CD14-positive monocyte (primary cell): ENCODE measurements around the gene KRTAP10-5. TPM values are rescaled to one million over a fixed set of nuclear protein-coding genes. Genes with fewer than 3 reads are reported as not detected.
"Not testable (repeated sequence)": the region's sequence is repeated elsewhere in the genome, so short reads cannot be mapped to it uniquely, and the experiment has no call there.

ENCODE experiments used
- DNase-seq, 3 donors: peaks; one replicate each; pipeline ENCODE4 v3.0.0-alpha.2; 2011 to 2022
- H2AFZ ChIP-seq: 2 replicates; pipeline ENCODE4 v1.6.0; 2012; ENCODE audit warnings: mild to moderate bottlenecking, low read depth, low read length, inconsistent platforms; ENCODE audit not compliant: insufficient read depth, poor library complexity, severe bottlenecking
- H3K27ac ChIP-seq, 2 donors: 1 replicate in 1 of 2; 2 replicates in 1 of 2; pipeline ENCODE4 v1.5.1; 2012 to 2013; ENCODE audit warnings: low read length in 2 of 2, control low read depth in 1 of 2, inconsistent platforms in 1 of 2, low read depth in 1 of 2, mild to moderate bottlenecking in 1 of 2
- H3K27me3 ChIP-seq, 2 donors: one replicate each; pipeline versions ENCODE4 v1.6.0 to v1.6.1; 2011 to 2013; ENCODE audit warnings: low read length in 2 of 2; ENCODE audit not compliant: control insufficient read depth in 2 of 2, insufficient read depth in 2 of 2
- H3K36me3 ChIP-seq, 2 donors: replicated peaks in 1 of 2; 1 replicate in 1 of 2; 2 replicates in 1 of 2; pipeline versions ENCODE4 v1.5.1 to v1.6.1; 2012 to 2013; ENCODE audit warnings: low read length in 2 of 2, control low read depth in 1 of 2, inconsistent platforms in 1 of 2, mild to moderate bottlenecking in 1 of 2; ENCODE audit not compliant: insufficient read depth in 2 of 2, control insufficient read depth in 1 of 2
- H3K4me1 ChIP-seq, 2 donors: 1 replicate in 1 of 2; 2 replicates in 1 of 2; pipeline versions ENCODE4 v1.5.1 to v1.6.1; 2012 to 2013; ENCODE audit warnings: low read length in 2 of 2, control low read depth in 1 of 2, inconsistent platforms in 1 of 2, mild to moderate bottlenecking in 1 of 2, moderate library complexity in 1 of 2; ENCODE audit not compliant: insufficient read depth in 2 of 2, control insufficient read depth in 1 of 2
- H3K4me2 ChIP-seq: replicated peaks from 2 replicates; pipeline ENCODE3; 2012; ENCODE audit warnings: low read length, moderate library complexity, mild to moderate bottlenecking; ENCODE audit not compliant: poor library complexity, severe bottlenecking; ENCODE audit errors: extremely low read depth
- H3K4me3 ChIP-seq, 3 experiments: fragments of 200-600 bp in 1 of 3; sonication (generic) in 1 of 3; replicated peaks in 1 of 3; 1 replicate in 2 of 3; 2 replicates in 1 of 3; pipeline ENCODE4 v1.5.1; 2011 to 2013; ENCODE audit warnings: low read length in 3 of 3, mild to moderate bottlenecking in 3 of 3, control low read depth in 2 of 3, low read depth in 2 of 3, inconsistent platforms in 1 of 3, moderate library complexity in 1 of 3
- H3K79me2 ChIP-seq: 2 replicates; pipeline ENCODE4 v1.6.0; 2012; ENCODE audit warnings: mild to moderate bottlenecking, control low read depth, inconsistent platforms, low read length, moderate library complexity; ENCODE audit not compliant: insufficient read depth
- H3K9ac ChIP-seq: 2 replicates; pipeline ENCODE4 v1.6.0; 2017; ENCODE audit warnings: low read length, mild to moderate bottlenecking; ENCODE audit not compliant: insufficient read depth, poor library complexity, severe bottlenecking
- H3K9me3 ChIP-seq, 2 donors: replicated peaks in 1 of 2; 1 replicate in 1 of 2; 2 replicates in 1 of 2; pipeline versions ENCODE4 v1.5.1 to v1.6.1; 2012 to 2013; ENCODE audit warnings: low read length in 2 of 2, control low read depth in 1 of 2; ENCODE audit not compliant: control insufficient read depth in 1 of 2, insufficient read depth in 1 of 2
- H4K20me1 ChIP-seq: 2 replicates; pipeline ENCODE4 v1.6.0; 2012; ENCODE audit warnings: mild to moderate bottlenecking, low read length, control low read depth, moderate library complexity; ENCODE audit not compliant: insufficient read depth
- H3K27ac Mint-ChIP-seq, 7 donors: one replicate each; pipeline ENCODE4 v1.8.0; 2020; ENCODE audit warnings: mild to moderate bottlenecking in 7 of 7, mixed read lengths in 7 of 7, moderate library complexity in 6 of 7, inconsistent platforms in 2 of 7
- H3K27me3 Mint-ChIP-seq, 3 donors: one replicate each; pipeline ENCODE4 v1.8.0; 2021 to 2022; ENCODE audit warnings: low read depth in 3 of 3, mild to moderate bottlenecking in 3 of 3, mixed read lengths in 3 of 3, moderate library complexity in 3 of 3, inconsistent platforms in 1 of 3
- H3K36me3 Mint-ChIP-seq, 2 donors: one replicate each; pipeline ENCODE4 v1.8.0; 2020; ENCODE audit warnings: mixed read lengths in 2 of 2, inconsistent platforms in 1 of 2, mild to moderate bottlenecking in 1 of 2
- H3K4me1 Mint-ChIP-seq: one replicate; pipeline ENCODE4 v1.8.0; 2020; ENCODE audit warnings: mild to moderate bottlenecking, mixed read lengths
- H3K4me3 Mint-ChIP-seq, 2 donors: one replicate each; pipeline ENCODE4 v1.8.0; 2020; ENCODE audit warnings: mild to moderate bottlenecking in 2 of 2, mixed read lengths in 2 of 2, moderate library complexity in 1 of 2
- H3K9me3 Mint-ChIP-seq, 7 donors: one replicate each; pipeline ENCODE4 v1.8.0; 2020 to 2022; ENCODE audit warnings: mixed read lengths in 7 of 7, mild to moderate bottlenecking in 6 of 7, moderate library complexity in 6 of 7, inconsistent platforms in 2 of 7
- WGBS: methylation state at CpG from one replicate; pipeline ENCODE4 v1.1.5; 2013; ENCODE audit warnings: missing lambda C conversion rate; ENCODE audit not compliant: insufficient coverage; 5-methylcytosine and 5-hydroxymethylcytosine counted together
- intact Hi-C, 2 donors: fragments of 100-400 bp; cut with micrococcal nuclease; formaldehyde crosslinking; loops; one replicate each; pipeline versions ENCODE4 v1.15.0 to v1.15.1; 2023
- polyA minus RNA-seq: library from RNA; depleted of rRNA, polyadenylated mRNA; stranded (reverse); fragments of >200 nt; gene quantifications from 2 replicates; pipeline ENCODE4 v1.2.3, GENCODE V29; 2012
- polyA plus RNA-seq, 3 donors: library from polyadenylated mRNA; depleted of rRNA in 1 of 3; unstranded in 2 of 3; stranded (reverse) in 1 of 3; fragments of 300-500 nt in 2 of 3; fragments of >200 nt in 1 of 3; fragmentation: Illumina TruSeq in 2 of 3; gene quantifications; 1 replicate in 2 of 3; 2 replicates in 1 of 3; pipeline ENCODE4 v1.2.3, GENCODE V29; 2012 to 2021
- total RNA-seq, 12 experiments: library from RNA in 1 of 12; stranded (reverse) in 1 of 12; fragments of 120-200 nt in 1 of 12; gene quantifications; one replicate each; pipeline ENCODE4 v1.2.4 and lab custom pipeline; 2013 to 2026; ENCODE audit warnings: mixed read lengths in 6 of 12, inconsistent platforms in 1 of 12
- TF ChIP-seq, protein P1 (sequence below): fragments of 200-600 bp; IDR thresholded peaks from one replicate; pipeline ENCODE4 v1.8.0; 2022; ENCODE audit warnings: antibody characterized with exemption, mild to moderate bottlenecking

The KRTAP10-5 gene, protein sequence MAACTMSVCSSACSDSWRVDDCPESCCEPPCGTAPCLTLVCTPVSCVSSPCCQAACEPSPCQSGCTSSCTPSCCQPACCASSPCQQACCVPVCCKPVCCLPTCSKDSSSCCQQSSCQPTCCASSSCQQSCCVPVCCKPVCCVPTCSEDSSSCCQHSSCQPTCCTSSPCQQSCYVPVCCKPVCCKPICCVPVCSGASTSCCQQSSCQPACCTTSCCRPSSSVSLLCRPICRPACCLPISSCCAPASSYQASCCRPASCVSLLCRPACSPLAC
- not detected for total RNA-seq (2013)
- polyA plus RNA-seq = not detected
- 0.28 TPM in 1 of 2 replicates, not detected in the other for polyA minus RNA-seq
- total RNA-seq (lab: John Stamatoyannopoulos, UW) = 0 to 0.05 (median 0) reads per million in 11 experiments

DNA sequence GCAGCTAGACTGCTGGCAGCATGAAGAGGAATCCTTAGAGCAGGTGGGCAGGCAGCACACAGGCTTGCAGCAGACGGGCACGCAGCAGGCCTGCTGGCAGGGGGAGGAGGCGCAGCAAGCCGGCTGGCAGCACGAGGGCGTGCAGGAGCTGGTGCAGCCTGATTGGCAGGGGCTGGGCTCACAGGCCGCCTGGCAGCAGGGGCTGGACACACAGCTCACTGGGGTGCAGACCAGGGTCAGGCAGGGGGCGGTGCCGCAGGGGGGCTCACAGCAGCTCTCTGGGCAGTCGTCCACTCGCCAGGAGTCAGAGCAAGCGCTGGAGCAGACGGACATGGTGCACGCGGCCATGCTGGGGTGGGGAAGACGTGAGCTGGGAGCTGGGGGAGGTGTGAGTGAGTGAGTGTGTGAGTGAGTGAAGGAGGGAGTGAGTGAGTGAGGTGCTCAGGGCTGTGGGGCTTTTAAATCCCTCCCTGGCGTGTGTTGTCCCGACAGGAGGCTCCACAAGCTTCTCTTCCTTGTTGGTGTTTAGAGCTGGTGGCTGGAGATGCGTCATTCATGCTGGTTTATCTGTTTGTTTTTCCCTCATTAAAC, at the start of gene KRTAP10-5:
TSS of gene KRTAP10-5 (minus strand) at position 374 of the 591 bp plus-strand sequence. CDS start at position 348, 26 bp downstream.
- H3K4me1 Mint-ChIP-seq, H3K9ac ChIP-seq, H3K4me3 ChIP-seq, H3K36me3 ChIP-seq, H3K79me2 ChIP-seq, H2AFZ ChIP-seq, intact Hi-C loops, DNase-seq, H3K27ac ChIP-seq, H3K4me2 ChIP-seq, H4K20me1 ChIP-seq, H3K27me3 ChIP-seq, H3K4me1 ChIP-seq, H3K36me3 Mint-ChIP-seq: not testable (repeated sequence)
- WGBS = 61% methylated on average over 8 of the region's 19 CpGs
- H3K9me3 Mint-ChIP-seq = peaks cover 21 to 58% (median 50%) of the 10 kb centered on the region in 7 donors
- H3K4me3 Mint-ChIP-seq = peak within 1 kb of the TSS in 1 of 2 donors; percentile 26
- peaks cover 11 to 44% of the 10 kb centered on the region in 2 donors for H3K9me3 ChIP-seq
- H3K27me3 Mint-ChIP-seq = peaks cover 11 to 36% (median 14%) of the 10 kb centered on the region in 3 donors
- H3K27ac Mint-ChIP-seq = peak within 1 kb of the TSS in 2 of 7 donors; percentile 20 to 48

DNA sequence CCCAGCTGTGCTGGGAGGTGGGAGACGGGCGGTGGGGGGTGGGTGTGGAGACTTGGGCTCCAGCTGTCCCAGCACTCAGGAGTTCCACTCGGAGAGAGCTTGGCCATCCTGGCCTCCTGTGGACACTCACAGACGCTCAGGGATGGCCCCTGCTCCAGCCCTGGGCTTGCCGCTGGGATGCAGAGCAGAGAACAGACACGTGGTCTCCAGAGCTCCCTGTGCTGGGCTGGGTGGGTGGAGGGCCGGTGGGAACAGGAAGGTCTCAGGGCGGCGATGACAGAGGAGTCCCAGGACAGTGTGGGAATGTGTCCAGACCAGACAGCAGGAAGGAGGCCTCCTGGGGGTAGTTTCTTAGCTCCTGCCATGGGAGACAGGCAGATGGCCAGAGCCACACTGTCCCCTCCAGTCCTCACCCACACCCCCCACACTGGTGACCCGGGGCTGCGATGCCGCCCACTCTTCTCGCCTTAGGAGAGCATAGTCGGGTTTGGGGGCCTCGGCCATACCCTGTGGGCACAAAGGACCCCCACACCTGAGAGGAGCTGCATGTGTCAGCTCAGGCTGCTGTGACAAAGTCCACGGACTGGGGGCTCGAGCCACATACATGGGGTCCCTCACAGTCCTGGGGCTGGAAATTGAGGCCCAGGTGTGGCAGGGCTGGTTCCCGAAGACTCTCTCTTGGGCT, 48.4 kb upstream of the KRTAP10-5 start:
- Histone ChIP-seq H3K4me2 (no peak overlapping the region), H2AFZ (no peak overlapping the region), H3K79me2 (no peaks in the 10 kb centered on the region), H3K9ac (no peak overlapping the region), H3K27me3 (no peaks in the 10 kb centered on the region), H4K20me1 (no peaks in the 10 kb centered on the region), H3K9me3 (peaks cover 29 to 34% of the 10 kb centered on the region in 2 donors), H3K4me3 (no peak overlapping the region), H3K27ac (no peak overlapping the region), H3K36me3 (no peaks in the 10 kb centered on the region), H3K4me1 (no peaks in the 10 kb centered on the region)
- TF ChIP-seq, protein P1, sequence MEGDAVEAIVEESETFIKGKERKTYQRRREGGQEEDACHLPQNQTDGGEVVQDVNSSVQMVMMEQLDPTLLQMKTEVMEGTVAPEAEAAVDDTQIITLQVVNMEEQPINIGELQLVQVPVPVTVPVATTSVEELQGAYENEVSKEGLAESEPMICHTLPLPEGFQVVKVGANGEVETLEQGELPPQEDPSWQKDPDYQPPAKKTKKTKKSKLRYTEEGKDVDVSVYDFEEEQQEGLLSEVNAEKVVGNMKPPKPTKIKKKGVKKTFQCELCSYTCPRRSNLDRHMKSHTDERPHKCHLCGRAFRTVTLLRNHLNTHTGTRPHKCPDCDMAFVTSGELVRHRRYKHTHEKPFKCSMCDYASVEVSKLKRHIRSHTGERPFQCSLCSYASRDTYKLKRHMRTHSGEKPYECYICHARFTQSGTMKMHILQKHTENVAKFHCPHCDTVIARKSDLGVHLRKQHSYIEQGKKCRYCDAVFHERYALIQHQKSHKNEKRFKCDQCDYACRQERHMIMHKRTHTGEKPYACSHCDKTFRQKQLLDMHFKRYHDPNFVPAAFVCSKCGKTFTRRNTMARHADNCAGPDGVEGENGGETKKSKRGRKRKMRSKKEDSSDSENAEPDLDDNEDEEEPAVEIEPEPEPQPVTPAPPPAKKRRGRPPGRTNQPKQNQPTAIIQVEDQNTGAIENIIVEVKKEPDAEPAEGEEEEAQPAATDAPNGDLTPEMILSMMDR = no peak
- H3K27ac Mint-ChIP-seq = no peak overlapping the region
- 83% methylated on average over 18 of the region's 18 CpGs for WGBS
- H3K27me3 Mint-ChIP-seq = peaks cover 6 to 19% (median 7%) of the 10 kb centered on the region in 3 donors
- H3K36me3 Mint-ChIP-seq = no peaks in the 10 kb centered on the region
- intact Hi-C loops = no loop called here
- peaks cover 31 to 63% (median 52%) of the 10 kb centered on the region in 7 donors for H3K9me3 Mint-ChIP-seq
- no peak overlapping the region for H3K4me3 Mint-ChIP-seq
- no peak for DNase-seq
- H3K4me1 Mint-ChIP-seq = no peaks in the 10 kb centered on the region

DNA sequence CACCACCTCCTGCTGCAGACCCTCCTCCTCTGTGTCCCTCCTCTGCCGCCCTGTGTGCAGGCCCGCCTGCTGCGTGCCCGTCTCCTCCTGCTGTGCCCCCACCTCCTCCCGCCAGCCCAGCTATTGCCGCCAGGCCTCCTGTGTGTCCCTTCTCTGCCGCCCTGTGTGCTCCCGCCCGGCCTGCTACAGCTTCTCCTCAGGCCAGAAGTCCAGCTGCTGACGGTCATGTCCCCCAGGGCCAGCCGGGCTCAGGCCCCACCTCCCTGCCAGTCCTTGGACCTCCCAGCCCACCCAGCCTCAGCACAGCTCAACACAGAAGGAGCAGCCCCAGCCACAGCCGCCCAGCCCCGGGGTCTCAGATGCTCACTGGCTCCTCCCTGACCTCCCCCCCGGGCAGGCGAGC, 47.4 kb upstream of the KRTAP10-5 start:
- Mint-ChIP-seq H3K27me3 (peaks cover 6 to 18% (median 7%) of the 10 kb centered on the region in 3 donors), H3K9me3 (peaks cover 38 to 70% (median 56%) of the 10 kb centered on the region in 7 donors)
- H3K27me3 ChIP-seq, H3K4me1 Mint-ChIP-seq, H3K27ac ChIP-seq, H3K4me3 ChIP-seq, H3K9ac ChIP-seq, H3K36me3 Mint-ChIP-seq, H3K4me3 Mint-ChIP-seq, H3K4me1 ChIP-seq, H4K20me1 ChIP-seq, H3K27ac Mint-ChIP-seq, H3K4me2 ChIP-seq, H3K79me2 ChIP-seq, intact Hi-C loops, H2AFZ ChIP-seq, DNase-seq, H3K36me3 ChIP-seq: not testable (repeated sequence)
- peaks cover 37 to 39% of the 10 kb centered on the region in 2 donors for H3K9me3 ChIP-seq
- WGBS = 52% methylated on average over 7 of the region's 15 CpGs
